ENCODE results near the gene OTOG.

OTOG gene

GRCh38 chr11:17519061-17519885 is 27.8 kb upstream of the OTOG start:
- Histone ChIP-seq H3K36me3 (ENCODE audit: control insufficient read depth, insufficient read depth, low read length) (no peaks in the 10 kb centered on the region), H3K9me3 (ENCODE audit: control insufficient read depth, insufficient read depth, low read length) (no peaks in the 10 kb centered on the region), H3K4me3 (ENCODE audit: low read length) (no peak overlapping the region), H3K4me1 (ENCODE audit: control insufficient read depth, insufficient read depth, low read length) (peaks cover 2% of the 10 kb centered on the region; the same call in 1 of the 2 replicates), H3K27me3 (ENCODE audit: control insufficient read depth, insufficient read depth, low read length) (no peaks in the 10 kb centered on the region), H3K27ac (ENCODE audit: low read length) (no peak overlapping the region)
- no CpG with 5 or more reads among the region's 7 CpGs for WGBS (ENCODE audit: insufficient coverage, insufficient read length)
- DNase-seq (ENCODE audit: low read depth, low spot score), result no peak

- WGBS (ENCODE audit: insufficient coverage, insufficient read length), result no CpG with 5 or more reads among the region's 11 CpGs
- Histone ChIP-seq H3K4me3 (ENCODE audit: low read length) (no peak overlapping the region), H3K27me3 (ENCODE audit: control insufficient read depth, insufficient read depth, low read length) (no peaks in the 10 kb centered on the region), H3K36me3 (ENCODE audit: control insufficient read depth, insufficient read depth, low read length) (no peaks in the 10 kb centered on the region), H3K27ac (ENCODE audit: low read length) (no peak overlapping the region), H3K4me1 (ENCODE audit: control insufficient read depth, insufficient read depth, low read length) (peaks cover 2% of the 10 kb centered on the region; the same call in 1 of the 2 replicates), H3K9me3 (ENCODE audit: control insufficient read depth, insufficient read depth, low read length) (no peaks in the 10 kb centered on the region)
- no peak for DNase-seq (ENCODE audit: low read depth, low spot score)
These were observed 25.8 kb upstream of the OTOG start for GRCh38 chr11:17521106-17521900.

GRCh38 chr11:17522655-17523054 is 24.4 kb upstream of the OTOG start:
- Histone ChIP-seq H3K27me3 (ENCODE audit: control insufficient read depth, insufficient read depth, low read length) (no peaks in the 10 kb centered on the region), H3K36me3 (ENCODE audit: control insufficient read depth, insufficient read depth, low read length) (no peaks in the 10 kb centered on the region), H3K4me1 (ENCODE audit: control insufficient read depth, insufficient read depth, low read length) (peaks cover 2% of the 10 kb centered on the region; the same call in 1 of the 2 replicates), H3K4me3 (ENCODE audit: low read length) (no peak overlapping the region), H3K27ac (ENCODE audit: low read length) (no peak overlapping the region), H3K9me3 (ENCODE audit: control insufficient read depth, insufficient read depth, low read length) (no peaks in the 10 kb centered on the region)
- no CpG with 5 or more reads among the region's 17 CpGs for WGBS (ENCODE audit: insufficient coverage, insufficient read length)
- DNase-seq (ENCODE audit: low read depth, low spot score), result no peak

GRCh38 chr11:17524221-17524620 is 22.8 kb upstream of the OTOG start:
- WGBS (ENCODE audit: insufficient coverage, insufficient read length), result no CpG with 5 or more reads among the region's 9 CpGs

GRCh38 chr11:17525570-17525969 is 21.5 kb upstream of the OTOG start:
- DNase-seq (ENCODE audit: low read depth, low spot score), result no peak
- WGBS (ENCODE audit: insufficient coverage, insufficient read length), result no CpG with 5 or more reads among the region's 4 CpGs
- Histone ChIP-seq H3K4me3 (ENCODE audit: low read length) (no peak overlapping the region), H3K9me3 (ENCODE audit: control insufficient read depth, insufficient read depth, low read length) (no peaks in the 10 kb centered on the region), H3K4me1 (ENCODE audit: control insufficient read depth, insufficient read depth, low read length) (no peaks in the 10 kb centered on the region), H3K36me3 (ENCODE audit: control insufficient read depth, insufficient read depth, low read length) (no peaks in the 10 kb centered on the region), H3K27ac (ENCODE audit: low read length) (no peak overlapping the region), H3K27me3 (ENCODE audit: control insufficient read depth, insufficient read depth, low read length) (no peaks in the 10 kb centered on the region)

More at GRCh38 chr11:17524221-17524620, 22.8 kb upstream of the OTOG start:
- Histone ChIP-seq H3K27ac (ENCODE audit: low read length) (no peak overlapping the region), H3K36me3 (ENCODE audit: control insufficient read depth, insufficient read depth, low read length) (no peaks in the 10 kb centered on the region), H3K9me3 (ENCODE audit: control insufficient read depth, insufficient read depth, low read length) (no peaks in the 10 kb centered on the region), H3K4me3 (ENCODE audit: low read length) (no peak overlapping the region), H3K4me1 (ENCODE audit: control insufficient read depth, insufficient read depth, low read length) (no peaks in the 10 kb centered on the region), H3K27me3 (ENCODE audit: control insufficient read depth, insufficient read depth, low read length) (no peaks in the 10 kb centered on the region)
- DNase-seq (ENCODE audit: low read depth, low spot score), result no peak

- Histone ChIP-seq H3K4me1 (ENCODE audit: control insufficient read depth, insufficient read depth, low read length) (no peaks in the 10 kb centered on the region), H3K27ac (ENCODE audit: low read length) (no peak overlapping the region), H3K9me3 (ENCODE audit: control insufficient read depth, insufficient read depth, low read length) (no peaks in the 10 kb centered on the region), H3K27me3 (ENCODE audit: control insufficient read depth, insufficient read depth, low read length) (no peaks in the 10 kb centered on the region), H3K4me3 (ENCODE audit: low read length) (no peak overlapping the region), H3K36me3 (ENCODE audit: control insufficient read depth, insufficient read depth, low read length) (no peaks in the 10 kb centered on the region)
- no peak for DNase-seq (ENCODE audit: low read depth, low spot score)
- WGBS (ENCODE audit: insufficient coverage, insufficient read length), result no CpG with 5 or more reads among the region's 13 CpGs
These were observed 20.7 kb upstream of the OTOG start for GRCh38 chr11:17526326-17526725.

- no CpG with 5 or more reads among the region's 20 CpGs for WGBS (ENCODE audit: insufficient coverage, insufficient read length)
These were observed 20.0 kb upstream of the OTOG start for GRCh38 chr11:17526931-17527627.

GRCh38 chr11:17527628-17527995 is 19.4 kb upstream of the OTOG start:
- DNase-seq (ENCODE audit: low read depth, low spot score), result no peak
- Histone ChIP-seq H3K4me1 (ENCODE audit: control insufficient read depth, insufficient read depth, low read length) (no peaks in the 10 kb centered on the region), H3K27ac (ENCODE audit: low read length) (no peak overlapping the region), H3K36me3 (ENCODE audit: control insufficient read depth, insufficient read depth, low read length) (no peaks in the 10 kb centered on the region), H3K4me3 (ENCODE audit: low read length) (no peak overlapping the region), H3K27me3 (ENCODE audit: control insufficient read depth, insufficient read depth, low read length) (no peaks in the 10 kb centered on the region), H3K9me3 (ENCODE audit: control insufficient read depth, insufficient read depth, low read length) (no peaks in the 10 kb centered on the region)
- WGBS (ENCODE audit: insufficient coverage, insufficient read length), result no CpG with 5 or more reads among the region's 3 CpGs

More at GRCh38 chr11:17526931-17527627, 20.0 kb upstream of the OTOG start:
- Histone ChIP-seq H3K4me1 (ENCODE audit: control insufficient read depth, insufficient read depth, low read length) (no peaks in the 10 kb centered on the region), H3K27me3 (ENCODE audit: control insufficient read depth, insufficient read depth, low read length) (no peaks in the 10 kb centered on the region), H3K27ac (ENCODE audit: low read length) (no peak overlapping the region), H3K9me3 (ENCODE audit: control insufficient read depth, insufficient read depth, low read length) (no peaks in the 10 kb centered on the region), H3K36me3 (ENCODE audit: control insufficient read depth, insufficient read depth, low read length) (no peaks in the 10 kb centered on the region), H3K4me3 (ENCODE audit: low read length) (no peak overlapping the region)
- DNase-seq (ENCODE audit: low read depth, low spot score), result no peak

- Histone ChIP-seq H3K27me3 (ENCODE audit: control insufficient read depth, insufficient read depth, low read length) (no peaks in the 10 kb centered on the region), H3K36me3 (ENCODE audit: control insufficient read depth, insufficient read depth, low read length) (no peaks in the 10 kb centered on the region), H3K9me3 (ENCODE audit: control insufficient read depth, insufficient read depth, low read length) (no peaks in the 10 kb centered on the region), H3K4me3 (ENCODE audit: low read length) (no peak overlapping the region), H3K27ac (ENCODE audit: low read length) (no peak overlapping the region), H3K4me1 (ENCODE audit: control insufficient read depth, insufficient read depth, low read length) (no peaks in the 10 kb centered on the region)
- WGBS (ENCODE audit: insufficient coverage, insufficient read length), result no CpG with 5 or more reads among the region's 9 CpGs
- DNase-seq (ENCODE audit: low read depth, low spot score), result no peak
These were observed 18.8 kb upstream of the OTOG start for GRCh38 chr11:17528181-17528691.

Data from iPS DF 6.9 (cell line).